Ishikawa (cell line): ENCODE results near the gene ANAPC13.
A peak's percentile ranks its signal among the peaks of the same experiment; 100 is the strongest.

ENCODE experiments used
- CEBPB ChIP-seq: IDR thresholded peaks from 2 replicates; pipeline ENCODE4 v1.6.1; 2012
- CREB1 ChIP-seq: IDR thresholded peaks from 2 replicates; pipeline ENCODE4 v1.6.1; 2012; ENCODE audit warnings: low read depth
- EGR1 ChIP-seq: IDR thresholded peaks from 2 replicates; pipeline ENCODE4 v1.6.1; 2012
- EP300 ChIP-seq: IDR thresholded peaks from 2 replicates; pipeline ENCODE4 v1.6.1; 2012; ENCODE audit warnings: borderline replicate concordance
- FOXM1 ChIP-seq: IDR thresholded peaks from 2 replicates; pipeline ENCODE4 v1.6.1; 2012; ENCODE audit warnings: low read depth, borderline replicate concordance
- MAX ChIP-seq: IDR thresholded peaks from 2 replicates; pipeline ENCODE4 v1.6.1; 2012
- NFIC ChIP-seq: IDR thresholded peaks from 2 replicates; pipeline ENCODE4 v1.6.1; 2012
- RAD21 ChIP-seq: IDR thresholded peaks from 2 replicates; pipeline ENCODE4 v1.6.1; 2012; ENCODE audit warnings: low read depth
- REST ChIP-seq: IDR thresholded peaks from 2 replicates; pipeline ENCODE4 v1.6.1; 2012; ENCODE audit warnings: low read depth, mild to moderate bottlenecking
- TAF1 ChIP-seq: IDR thresholded peaks from 2 replicates; pipeline ENCODE4 v1.6.1; 2012; ENCODE audit warnings: low read depth, mild to moderate bottlenecking
- TCF12 ChIP-seq: IDR thresholded peaks from 2 replicates; pipeline ENCODE4 v1.6.1; 2012; ENCODE audit warnings: low read depth
- TEAD4 ChIP-seq: IDR thresholded peaks from 2 replicates; pipeline ENCODE4 v1.6.1; 2012
- USF1 ChIP-seq: IDR thresholded peaks from 2 replicates; pipeline ENCODE4 v1.6.1; 2012
- YY1 ChIP-seq: IDR thresholded peaks from 2 replicates; pipeline ENCODE4 v1.6.1; 2012; ENCODE audit warnings: low read depth
- ZBTB7A ChIP-seq: IDR thresholded peaks from 2 replicates; pipeline ENCODE4 v1.6.1; 2012; ENCODE audit warnings: low read depth

Gene ANAPC13

GRCh38 chr3:134527538-134528186 is 41.9 kb upstream of the ANAPC13 start:
- TF ChIP-seq ZBTB7A (no peak), TAF1 (no peak)

- TF ChIP-seq FOXM1 (no peak), RAD21 (peak; percentile 9; the same call in 1 of the 2 replicates)
Measured at GRCh38 chr3:134527037-134527436, 41.3 kb upstream of the ANAPC13 start.

GRCh38 chr3:134526319-134526718 is 40.5 kb upstream of the ANAPC13 start:
- TF ChIP-seq RAD21 (no peak), ZBTB7A (no peak), TCF12 (no peak), NFIC (no peak), CEBPB (no peak), CREB1 (no peak), MAX (no peak), EP300 (no peak), USF1 (no peak), YY1 (no peak), REST (no peak), EGR1 (no peak), TAF1 (no peak), FOXM1 (no peak)

- no peak for TF ChIP-seq YY1
- TF ChIP-seq CEBPB, result no peak
- no peak for TF ChIP-seq EP300
- TF ChIP-seq FOXM1, result no peak
- no peak for TF ChIP-seq REST
- TF ChIP-seq USF1, result no peak
- no peak for TF ChIP-seq CREB1
- no peak for TF ChIP-seq MAX
- TF ChIP-seq EGR1, result no peak
- no peak for TF ChIP-seq ZBTB7A
- no peak for TF ChIP-seq NFIC
- no peak for TF ChIP-seq TEAD4
Measured at GRCh38 chr3:134525293-134525692, 39.5 kb upstream of the ANAPC13 start.

- TF ChIP-seq MAX (no peak), RAD21 (no peak), TCF12 (no peak), REST (no peak), USF1 (no peak), EP300 (no peak), NFIC (no peak), ZBTB7A (no peak), YY1 (no peak), FOXM1 (no peak), CEBPB (no peak)
Measured at GRCh38 chr3:134522541-134522940, 36.8 kb upstream of the ANAPC13 start.
